GM21515 (cell line): ENCODE measurements around the gene NRF1.
A peak's percentile ranks its signal among the peaks of the same experiment; 100 is the strongest.
"Not testable (repeated sequence)": the region's sequence is repeated elsewhere in the genome, so short reads cannot be mapped to it uniquely, and the experiment has no call there.

Source experiments
- ATAC-seq: cut with Tn5 transposase; IDR thresholded peaks from one replicate; pipeline ENCODE4 v1.9.1; 2021; ENCODE audit not compliant: unreplicated experiment

Gene NRF1

GRCh38 chr7:129779602-129780256 is 168.2 kb downstream of the NRF1 start:
- peak; percentile 40 for ATAC-seq

- ATAC-seq: peak; percentile 50
These were observed 168.9 kb downstream of the NRF1 start for GRCh38 chr7:129780257-129780973.

GRCh38 chr7:129780974-129781927 is 169.7 kb downstream of the NRF1 start:
- ATAC-seq: no peak

- ATAC-seq: no peak
These were observed 170.7 kb downstream of the NRF1 start for GRCh38 chr7:129781928-129782817.

- no peak for ATAC-seq
These were observed 171.5 kb downstream of the NRF1 start for GRCh38 chr7:129782818-129783583.

GRCh38 chr7:129783584-129783919 is 172.0 kb downstream of the NRF1 start:
- no peak for ATAC-seq

- no peak for ATAC-seq
These were observed 172.9 kb downstream of the NRF1 start for GRCh38 chr7:129784437-129784782.

GRCh38 chr7:129784783-129785684 is 173.5 kb downstream of the NRF1 start:
- no peak for ATAC-seq

- no peak for ATAC-seq
These were observed 174.4 kb downstream of the NRF1 start for GRCh38 chr7:129785685-129786514.

- ATAC-seq: no peak
These were observed 175.5 kb downstream of the NRF1 start for GRCh38 chr7:129786825-129787563.

- no peak for ATAC-seq
These were observed 177.5 kb downstream of the NRF1 start for GRCh38 chr7:129789000-129789399.

- no peak for ATAC-seq
These were observed 178.1 kb downstream of the NRF1 start for GRCh38 chr7:129789652-129790051.

- ATAC-seq: no peak
These were observed 178.6 kb downstream of the NRF1 start for GRCh38 chr7:129790136-129790535.

- no peak for ATAC-seq
These were observed 181.2 kb downstream of the NRF1 start for GRCh38 chr7:129792721-129793120.

- ATAC-seq: no peak
These were observed 182.2 kb downstream of the NRF1 start for GRCh38 chr7:129793506-129794310.

GRCh38 chr7:129794461-129794860 is 182.9 kb downstream of the NRF1 start:
- not testable (repeated sequence) for ATAC-seq
